Endothelial cell (in vitro differentiated cells): ENCODE data around the gene TRIM46. TPM values are rescaled to one million over a fixed set of nuclear protein-coding genes. Genes with fewer than 3 reads are reported as not detected.

Experiments
- DNase-seq: peaks from one replicate; pipeline ENCODE4 v3.0.0; 2021; ENCODE audit warnings: low spot score
- H3K27ac Mint-ChIP-seq: one replicate; pipeline ENCODE4 v1.8.0; 2021; ENCODE audit warnings: mixed read lengths, inconsistent platforms; ENCODE audit not compliant: unreplicated experiment
- H3K27me3 Mint-ChIP-seq: one replicate; pipeline ENCODE4 v1.8.0; 2021; ENCODE audit warnings: mild to moderate bottlenecking, moderate library complexity, mixed read lengths, inconsistent platforms; ENCODE audit not compliant: unreplicated experiment
- H3K36me3 Mint-ChIP-seq: one replicate; pipeline ENCODE4 v1.8.0; 2021; ENCODE audit warnings: mild to moderate bottlenecking, low read depth, mixed read lengths, inconsistent platforms; ENCODE audit not compliant: unreplicated experiment
- H3K4me1 Mint-ChIP-seq: one replicate; pipeline ENCODE4 v1.8.0; 2021; ENCODE audit warnings: mild to moderate bottlenecking, mixed read lengths, inconsistent platforms; ENCODE audit not compliant: unreplicated experiment
- H3K4me3 Mint-ChIP-seq: one replicate; pipeline ENCODE4 v1.8.0; 2021; ENCODE audit warnings: mild to moderate bottlenecking, mixed read lengths, inconsistent platforms; ENCODE audit not compliant: unreplicated experiment
- H3K9me3 Mint-ChIP-seq: one replicate; pipeline ENCODE4 v1.8.0; 2021; ENCODE audit warnings: mixed read lengths, inconsistent platforms; ENCODE audit not compliant: unreplicated experiment
- total RNA-seq: library from RNA; stranded (reverse); fragmentation: NEBNext Ultra II Directional; extraction: Animal tissue kit (Norgen Biotek cat#: 25700); gene quantifications from one replicate; pipeline ENCODE4 v1.2.1, GENCODE V29; 2021; ENCODE audit not compliant: unreplicated experiment
- TF ChIP-seq, protein P1 (sequence below): fragments of 200-600 bp; sonication (generic); IDR thresholded peaks from one replicate; pipeline ENCODE4 v1.5.0; 2021; ENCODE audit warnings: antibody characterized with exemption; ENCODE audit not compliant: unreplicated experiment

Gene TRIM46
- total RNA-seq, 1 donor from 2014 or later: 8.5 TPM

DNA sequence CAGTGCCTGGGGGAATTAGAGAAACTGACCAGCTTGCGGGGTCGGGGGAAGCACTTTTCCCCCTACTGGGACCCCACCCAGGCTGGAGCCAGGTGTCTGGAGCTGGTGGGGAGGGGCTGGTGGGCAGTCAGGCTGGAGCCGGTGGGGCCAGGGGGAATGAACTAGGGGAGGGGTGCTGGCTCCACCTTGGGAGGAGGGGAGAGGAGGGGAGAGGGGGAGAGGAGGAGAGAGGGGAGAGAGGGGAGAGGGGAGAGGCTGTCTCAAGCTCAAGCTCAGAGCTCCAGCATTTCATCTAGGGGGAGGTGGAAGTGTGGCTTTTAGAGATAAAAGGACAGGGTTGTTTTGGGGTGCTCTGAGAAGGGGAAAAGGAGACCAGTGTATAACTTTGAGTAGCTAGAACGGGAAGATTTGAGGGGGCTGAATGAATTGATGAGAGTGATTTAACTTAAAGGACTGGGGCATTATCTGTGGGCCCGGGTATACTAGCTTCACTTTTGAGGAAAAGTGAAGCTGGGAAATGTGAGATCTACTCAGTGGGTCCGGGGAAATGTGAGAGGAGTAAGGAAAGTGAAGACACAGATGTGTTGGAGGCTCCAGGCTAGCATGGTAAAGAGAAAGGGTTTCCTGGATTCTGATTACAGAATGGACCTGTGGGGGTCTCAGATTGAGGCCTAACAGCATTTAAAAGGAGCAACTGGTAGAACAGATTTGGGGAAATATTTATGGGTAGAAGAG is 43.2 kb upstream of the TRIM46 start:
- H3K27me3 Mint-ChIP-seq: peaks cover 23% of the 10 kb centered on the region

DNA sequence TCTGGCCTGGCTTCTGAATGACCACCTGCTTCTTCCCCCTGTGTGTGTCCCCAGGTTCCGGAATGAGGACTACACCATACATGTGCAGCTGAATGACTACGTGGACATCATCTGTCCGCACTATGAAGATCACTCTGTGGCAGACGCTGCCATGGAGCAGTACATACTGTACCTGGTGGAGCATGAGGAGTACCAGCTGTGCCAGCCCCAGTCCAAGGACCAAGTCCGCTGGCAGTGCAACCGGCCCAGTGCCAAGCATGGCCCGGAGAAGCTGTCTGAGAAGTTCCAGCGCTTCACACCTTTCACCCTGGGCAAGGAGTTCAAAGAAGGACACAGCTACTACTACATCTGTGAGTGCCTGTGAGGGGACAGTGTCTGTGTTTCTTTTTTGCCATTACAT is 42.4 kb upstream of the TRIM46 start:
- Mint-ChIP-seq H3K4me1 (peaks cover 49% of the 10 kb centered on the region), H3K27me3 (peaks cover 22% of the 10 kb centered on the region), H3K9me3 (no peaks in the 10 kb centered on the region), H3K27ac (peak overlapping the region; percentile 79), H3K36me3 (peaks cover 57% of the 10 kb centered on the region), H3K4me3 (peak overlapping the region; percentile 100)
- TF ChIP-seq, protein P1, sequence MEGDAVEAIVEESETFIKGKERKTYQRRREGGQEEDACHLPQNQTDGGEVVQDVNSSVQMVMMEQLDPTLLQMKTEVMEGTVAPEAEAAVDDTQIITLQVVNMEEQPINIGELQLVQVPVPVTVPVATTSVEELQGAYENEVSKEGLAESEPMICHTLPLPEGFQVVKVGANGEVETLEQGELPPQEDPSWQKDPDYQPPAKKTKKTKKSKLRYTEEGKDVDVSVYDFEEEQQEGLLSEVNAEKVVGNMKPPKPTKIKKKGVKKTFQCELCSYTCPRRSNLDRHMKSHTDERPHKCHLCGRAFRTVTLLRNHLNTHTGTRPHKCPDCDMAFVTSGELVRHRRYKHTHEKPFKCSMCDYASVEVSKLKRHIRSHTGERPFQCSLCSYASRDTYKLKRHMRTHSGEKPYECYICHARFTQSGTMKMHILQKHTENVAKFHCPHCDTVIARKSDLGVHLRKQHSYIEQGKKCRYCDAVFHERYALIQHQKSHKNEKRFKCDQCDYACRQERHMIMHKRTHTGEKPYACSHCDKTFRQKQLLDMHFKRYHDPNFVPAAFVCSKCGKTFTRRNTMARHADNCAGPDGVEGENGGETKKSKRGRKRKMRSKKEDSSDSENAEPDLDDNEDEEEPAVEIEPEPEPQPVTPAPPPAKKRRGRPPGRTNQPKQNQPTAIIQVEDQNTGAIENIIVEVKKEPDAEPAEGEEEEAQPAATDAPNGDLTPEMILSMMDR: no peak
- no peak for DNase-seq

More for the DNA sequence above, 43.2 kb upstream of the TRIM46 start:
- Mint-ChIP-seq H3K4me1 (peaks cover 52% of the 10 kb centered on the region), H3K36me3 (peaks cover 56% of the 10 kb centered on the region), H3K9me3 (no peaks in the 10 kb centered on the region), H3K27ac (peak overlapping the region; percentile 79), H3K4me3 (peak overlapping the region; percentile 100)
- TF ChIP-seq, protein P1: no peak
- no peak for DNase-seq

DNA sequence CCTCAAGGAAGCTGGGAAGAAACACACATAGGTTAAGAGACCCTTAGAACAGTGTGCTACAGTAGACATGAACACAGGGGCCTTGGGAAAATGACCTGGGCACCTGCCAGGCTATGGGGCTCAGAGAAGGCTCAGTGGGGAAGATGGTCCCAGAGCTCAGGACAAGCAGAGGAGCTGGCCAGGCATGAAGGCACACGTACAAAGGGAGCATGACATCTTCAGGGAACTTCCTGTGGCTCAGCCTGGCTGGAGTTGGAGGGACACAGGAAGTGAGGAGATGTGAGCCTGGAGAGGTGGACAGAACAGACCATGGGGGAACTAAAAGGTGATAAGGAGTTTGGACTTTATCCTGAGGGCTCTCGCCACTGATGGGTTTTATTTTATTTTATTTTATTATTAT is 41.8 kb upstream of the TRIM46 start:
- Mint-ChIP-seq H3K9me3 (no peaks in the 10 kb centered on the region), H3K4me1 (peaks cover 50% of the 10 kb centered on the region), H3K36me3 (peaks cover 57% of the 10 kb centered on the region), H3K27me3 (peaks cover 20% of the 10 kb centered on the region), H3K27ac (peak overlapping the region; percentile 88), H3K4me3 (peak overlapping the region; percentile 100)
- TF ChIP-seq, protein P1: no peak
- no peak for DNase-seq

DNA sequence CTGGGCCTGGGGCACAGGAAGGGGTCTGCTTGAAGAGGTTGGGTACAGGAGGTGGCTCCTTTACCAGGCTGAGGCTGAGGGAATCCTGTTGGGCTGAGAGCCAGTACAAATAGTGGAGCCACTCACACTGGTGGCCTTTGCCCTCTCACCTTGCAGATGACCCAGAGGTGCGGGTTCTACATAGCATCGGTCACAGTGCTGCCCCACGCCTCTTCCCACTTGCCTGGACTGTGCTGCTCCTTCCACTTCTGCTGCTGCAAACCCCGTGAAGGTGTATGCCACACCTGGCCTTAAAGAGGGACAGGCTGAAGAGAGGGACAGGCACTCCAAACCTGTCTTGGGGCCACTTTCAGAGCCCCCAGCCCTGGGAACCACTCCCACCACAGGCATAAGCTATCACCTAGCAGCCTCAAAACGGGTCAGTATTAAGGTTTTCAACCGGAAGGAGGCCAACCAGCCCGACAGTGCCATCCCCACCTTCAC is 39.8 kb upstream of the TRIM46 start:
- TF ChIP-seq, protein P1: no peak
- peaks cover 60% of the 10 kb centered on the region for H3K4me1 Mint-ChIP-seq
- peaks cover 16% of the 10 kb centered on the region for H3K27me3 Mint-ChIP-seq

DNA sequence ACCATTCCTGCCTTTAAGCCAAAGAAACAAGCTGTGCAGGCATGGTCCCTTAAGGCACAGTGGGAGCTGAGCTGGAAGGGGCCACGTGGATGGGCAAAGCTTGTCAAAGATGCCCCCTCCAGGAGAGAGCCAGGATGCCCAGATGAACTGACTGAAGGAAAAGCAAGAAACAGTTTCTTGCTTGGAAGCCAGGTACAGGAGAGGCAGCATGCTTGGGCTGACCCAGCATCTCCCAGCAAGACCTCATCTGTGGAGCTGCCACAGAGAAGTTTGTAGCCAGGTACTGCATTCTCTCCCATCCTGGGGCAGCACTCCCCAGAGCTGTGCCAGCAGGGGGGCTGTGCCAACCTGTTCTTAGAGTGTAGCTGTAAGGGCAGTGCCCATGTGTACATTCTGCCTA is 39.3 kb upstream of the TRIM46 start:
- H3K36me3 Mint-ChIP-seq: peaks cover 64% of the 10 kb centered on the region
- TF ChIP-seq, protein P1: no peak
- H3K4me3 Mint-ChIP-seq: peak overlapping the region; percentile 88
- peaks cover 62% of the 10 kb centered on the region for H3K4me1 Mint-ChIP-seq
- DNase-seq: no peak
- H3K27ac Mint-ChIP-seq: peak overlapping the region; percentile 92
- peaks cover 17% of the 10 kb centered on the region for H3K27me3 Mint-ChIP-seq
- H3K9me3 Mint-ChIP-seq: no peaks in the 10 kb centered on the region

More for the DNA sequence above, 39.8 kb upstream of the TRIM46 start:
- DNase-seq: no peak
- peak overlapping the region; percentile 91 for H3K4me3 Mint-ChIP-seq
- H3K9me3 Mint-ChIP-seq: no peaks in the 10 kb centered on the region
- peak overlapping the region; percentile 24 for H3K27ac Mint-ChIP-seq
- peaks cover 66% of the 10 kb centered on the region for H3K36me3 Mint-ChIP-seq
